Muscle of back (tissue), 11 donors: ENCODE data around the gene TXNRD2. TPM values are rescaled to one million over a fixed set of nuclear protein-coding genes. Genes with fewer than 3 reads are reported as not detected.

Experiments used
- DNase-seq, 3 donors: peaks; one replicate each; pipeline versions ENCODE4 v3.0.0 to v3.0.0-alpha.2; 2013
- polyA plus RNA-seq, 10 donors: library from polyadenylated mRNA; unstranded; fragments of 120-200 nt; gene quantifications; one replicate each; pipeline ENCODE4 v1.2.1, GENCODE V29; 2013; ENCODE audit not compliant: insufficient read length in 10 of 10

Gene TXNRD2
- polyA plus RNA-seq, 10 donors, result 13.0 to 19.2 (median 15.0) TPM

- peak in 1 of 3 donors; percentile 11 for DNase-seq
These were observed 63.0 kb downstream of the TXNRD2 start for GRCh38 chr22:19878461-19879245.

GRCh38 chr22:19877626-19878339, 63.8 kb downstream of the TXNRD2 start:
- peak in 1 of 3 donors; percentile 24 for DNase-seq

- peak in 1 of 3 donors; percentile 1 for DNase-seq
These were observed 64.5 kb downstream of the TXNRD2 start for GRCh38 chr22:19876941-19877625.

DNA sequence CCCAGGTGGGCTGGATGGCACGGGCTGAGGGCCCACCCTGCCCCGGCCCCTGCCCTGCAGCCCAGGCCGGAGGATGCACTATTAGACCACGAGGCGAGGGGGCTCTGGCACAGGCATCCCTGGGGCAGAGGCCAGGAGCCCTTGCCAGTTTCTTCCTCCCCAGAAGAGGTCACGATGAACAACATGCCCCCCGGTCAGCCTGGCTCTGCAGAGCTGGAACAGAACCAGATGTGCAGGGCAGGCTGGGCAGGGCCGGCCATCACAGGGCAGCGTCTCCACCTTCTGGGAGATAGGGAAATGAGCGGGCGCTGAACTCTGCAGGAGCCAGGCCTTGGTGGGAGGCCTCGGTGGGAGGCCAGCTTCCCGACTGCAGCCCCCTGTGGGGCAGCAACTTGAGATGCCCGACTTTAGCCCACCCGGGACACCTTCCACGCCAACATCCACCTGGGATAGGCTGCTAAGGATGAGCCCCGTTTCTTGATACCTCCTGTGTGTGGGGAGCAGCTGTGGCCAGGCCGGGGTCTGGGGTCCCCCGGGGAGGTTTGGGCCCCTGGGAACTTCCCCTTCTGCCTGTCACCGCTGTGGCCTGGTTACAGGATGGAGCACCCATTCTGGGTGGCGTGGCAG, 65.2 kb downstream of the TXNRD2 start:
- DNase-seq, result peak in 1 of 3 donors; percentile 4

- DNase-seq, result peak in 1 of 3 donors; percentile 2
These were observed 65.9 kb downstream of the TXNRD2 start for GRCh38 chr22:19875531-19876313.

GRCh38 chr22:19875061-19875530, 66.5 kb downstream of the TXNRD2 start:
- DNase-seq, result no peak

- peak in 1 of 3 donors; percentile 55 for DNase-seq
These were observed 67.1 kb downstream of the TXNRD2 start for GRCh38 chr22:19874307-19875060.

DNA sequence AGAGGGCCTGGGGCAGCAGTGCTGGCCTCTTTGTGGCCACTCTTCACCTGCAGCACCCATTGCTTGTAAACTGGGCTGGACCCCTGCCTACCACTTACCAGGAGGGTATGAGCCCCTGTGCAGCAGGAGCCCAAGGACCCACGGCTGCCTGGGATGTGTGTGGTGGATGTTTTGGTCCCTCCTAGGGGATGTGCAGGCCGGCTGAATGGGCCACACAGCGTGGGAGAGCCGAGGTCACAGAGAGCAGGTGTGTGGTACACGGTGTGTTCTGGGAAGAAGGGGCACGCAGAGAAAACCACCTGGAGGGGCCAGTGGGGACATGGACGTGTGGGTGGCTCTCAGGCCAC, 67.7 kb downstream of the TXNRD2 start:
- DNase-seq, result no peak

DNA sequence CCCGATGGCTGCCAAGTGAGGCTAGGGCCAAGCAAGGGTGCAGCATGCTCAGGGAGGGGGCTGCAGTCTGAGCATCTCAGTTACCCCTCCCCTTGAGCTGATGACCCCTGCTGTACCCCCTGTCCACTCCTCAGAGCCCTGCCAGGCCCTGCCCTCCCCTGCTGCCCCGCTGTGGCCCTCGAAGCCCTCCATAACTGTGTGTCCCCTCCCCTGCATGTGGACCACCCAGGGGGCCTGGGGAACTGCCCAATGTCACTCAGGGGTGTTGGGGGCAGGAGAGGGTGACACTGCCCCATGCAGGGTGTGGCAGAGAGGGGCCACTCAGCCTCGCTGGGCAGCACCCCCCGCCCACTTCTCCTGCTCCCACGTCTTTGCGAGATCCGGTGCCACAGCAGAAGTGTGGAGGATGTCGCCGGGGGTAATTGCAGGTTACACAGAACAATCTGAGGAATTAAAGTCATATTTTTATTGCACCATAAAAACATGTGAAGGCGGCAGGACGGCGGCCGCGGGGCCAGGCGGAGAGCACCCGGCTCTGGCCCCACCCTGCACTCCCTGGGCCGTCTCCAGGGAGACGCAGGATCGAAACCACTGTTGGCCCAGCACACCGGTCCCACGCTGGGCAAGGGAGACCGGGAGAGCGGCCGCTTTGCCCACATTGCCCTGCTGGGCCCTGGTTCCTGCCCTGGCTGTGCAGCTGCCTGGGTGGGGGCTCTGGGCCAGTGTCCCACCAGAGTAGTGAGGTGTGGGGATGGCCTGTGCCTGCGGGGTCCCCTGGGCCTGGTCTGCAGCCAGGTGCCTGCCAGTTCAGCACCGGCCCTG, 68.3 kb downstream of the TXNRD2 start:
- DNase-seq, result peak in 1 of 3 donors; percentile 3

GRCh38 chr22:19872779-19873137, 68.9 kb downstream of the TXNRD2 start:
- DNase-seq, result peak in 1 of 3 donors; percentile 7

- DNase-seq, result no peak
These were observed 69.5 kb downstream of the TXNRD2 start for GRCh38 chr22:19871845-19872778.

DNA sequence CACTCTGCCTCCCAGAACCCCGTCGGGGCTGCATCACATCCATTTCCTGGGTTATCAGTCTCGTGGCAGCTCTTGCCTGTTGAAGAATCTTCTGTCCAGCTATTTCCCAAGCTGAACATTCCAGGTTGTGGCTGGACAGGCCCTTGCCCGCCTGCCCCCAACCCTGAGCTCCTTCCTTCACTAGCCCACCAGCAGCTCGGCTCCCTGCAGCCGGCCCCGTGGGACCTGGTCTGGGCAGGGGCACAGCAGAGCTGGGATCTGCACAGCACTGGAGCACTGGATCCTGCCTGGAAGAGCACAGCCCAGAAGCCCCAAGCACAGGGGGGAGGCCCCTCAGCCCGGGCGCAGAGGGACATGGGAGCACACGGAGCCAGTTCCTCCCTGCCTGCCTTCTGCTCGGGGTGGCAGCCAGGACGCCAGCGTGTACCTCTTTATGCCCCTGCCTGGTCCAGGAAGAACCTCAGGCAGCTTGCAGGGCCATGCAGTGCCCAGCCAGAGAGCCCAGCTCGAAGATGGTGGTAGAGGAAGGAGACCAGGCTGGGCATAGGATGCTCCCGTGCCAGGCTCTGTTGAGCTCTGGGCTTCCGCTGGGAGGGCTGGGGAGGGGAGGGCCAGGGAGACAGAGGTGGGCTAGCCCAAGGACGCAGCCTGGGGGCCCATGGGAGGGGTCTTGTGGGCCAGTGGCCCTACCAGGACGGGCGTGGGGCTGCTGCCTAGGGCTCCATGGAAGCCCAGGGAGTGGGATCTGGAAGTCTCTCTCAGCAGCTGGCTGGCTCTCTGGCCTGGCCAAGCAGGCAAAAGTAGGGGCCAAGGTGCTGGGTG, 70.4 kb downstream of the TXNRD2 start:
- no peak for DNase-seq

DNA sequence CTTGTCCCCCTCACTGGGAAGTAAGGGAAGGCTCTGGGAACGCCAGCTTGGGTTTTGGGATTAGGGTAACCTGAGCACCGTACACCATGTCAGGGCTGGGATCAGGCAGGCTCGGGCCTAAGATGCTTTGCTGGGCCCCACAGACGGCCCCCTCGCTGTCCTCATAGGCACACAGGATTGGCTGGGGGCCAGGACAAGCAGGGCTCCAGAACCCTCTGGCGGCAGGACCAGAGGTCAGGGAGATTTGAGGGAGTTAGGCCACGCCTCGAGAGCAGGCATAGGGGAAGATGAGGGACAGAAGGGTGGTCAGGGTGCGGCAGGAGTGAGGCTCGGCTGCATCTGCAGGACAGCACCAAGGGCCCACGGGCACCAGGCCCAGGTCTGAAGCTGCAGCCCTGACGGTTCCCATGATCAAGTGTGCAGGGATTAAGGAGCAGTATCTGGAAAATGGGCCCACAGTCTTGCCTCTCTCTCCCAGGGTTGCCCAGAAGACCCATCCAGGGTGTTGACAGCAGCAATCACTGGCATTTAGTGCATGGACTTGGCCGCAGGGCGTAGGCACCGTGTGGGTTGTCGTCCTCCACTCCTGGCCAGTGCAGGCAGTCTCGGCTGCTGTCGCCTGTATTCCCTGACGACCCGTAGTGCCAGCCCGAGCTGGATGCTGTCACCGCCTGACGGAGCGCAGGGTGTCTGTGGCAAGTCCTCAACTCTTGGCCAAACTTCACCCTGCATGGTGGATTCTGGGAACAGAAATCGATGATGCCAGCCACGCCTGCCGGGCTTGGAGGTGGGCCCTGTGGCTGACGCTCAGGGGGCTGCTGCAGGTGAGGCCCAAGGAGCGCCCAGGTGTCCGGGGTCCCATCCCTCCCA, 71.2 kb downstream of the TXNRD2 start:
- DNase-seq, result no peak

- no peak for DNase-seq
These were observed 72.0 kb downstream of the TXNRD2 start for GRCh38 chr22:19869497-19870152.

DNA sequence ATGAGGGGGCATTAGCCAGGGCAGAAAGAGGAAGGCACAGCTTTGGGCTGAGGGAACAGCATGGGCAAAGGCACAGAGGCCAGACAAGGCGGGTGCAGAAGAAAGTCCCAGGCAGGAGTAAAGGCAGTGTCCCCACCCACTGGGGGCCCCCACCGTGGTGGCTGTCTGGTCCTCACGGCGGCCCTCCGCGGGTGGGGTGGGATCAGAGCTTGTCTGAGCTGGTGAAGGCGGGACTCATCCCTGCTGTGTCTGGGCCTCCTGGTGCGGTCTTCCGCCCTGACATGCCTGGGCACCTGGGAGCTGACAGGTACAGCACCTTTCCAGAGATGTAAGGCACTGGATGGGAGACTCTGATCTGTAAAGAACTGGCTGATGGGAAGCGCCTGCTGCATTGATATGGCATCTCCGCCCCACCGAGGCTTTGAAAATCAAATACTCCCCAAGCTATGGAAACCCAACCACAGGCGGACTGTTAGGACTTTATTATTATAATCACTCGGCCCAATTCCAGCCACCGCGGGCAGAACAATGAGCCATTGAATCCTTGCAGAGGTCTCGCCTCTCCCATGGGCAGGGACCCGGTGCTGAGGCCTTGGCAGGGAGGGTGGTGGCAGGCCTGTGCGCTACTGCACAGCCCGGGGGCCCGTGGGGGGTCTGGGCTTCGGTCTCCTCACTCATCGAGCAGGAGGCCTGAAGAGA, 72.7 kb downstream of the TXNRD2 start:
- no peak for DNase-seq
